ENCODE data around the gene ADIPOQ.
"Not testable (repeated sequence)": the region's sequence is repeated elsewhere in the genome, so short reads cannot be mapped to it uniquely, and the experiment has no call there.

ADIPOQ gene

DNA sequence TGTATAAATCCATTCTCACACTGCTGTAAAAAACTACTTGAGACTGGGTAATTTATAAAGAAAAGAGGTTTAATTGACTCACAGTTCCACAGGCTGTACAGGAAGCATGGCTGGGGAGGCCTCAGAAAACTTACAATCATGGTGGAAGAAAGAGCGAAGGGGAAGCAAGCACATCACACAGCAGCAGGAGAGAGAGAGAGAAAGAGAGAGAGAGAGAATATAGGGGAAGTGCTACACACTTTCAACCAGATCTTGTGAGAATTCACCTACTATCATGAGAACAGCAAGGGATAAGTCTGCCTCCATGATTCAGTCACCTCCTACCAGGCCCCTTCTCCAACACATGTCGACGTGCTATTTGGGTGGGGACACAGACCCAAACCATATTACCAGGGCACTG, 9.3 kb downstream of the ADIPOQ start:
- not testable (repeated sequence) for H3K27me3 ChIP-seq (replicated peaks; ENCODE audit: control insufficient read depth, insufficient read depth, low read length); H3K9ac ChIP-seq (ENCODE audit: low read length); H3K4me3 ChIP-seq (ENCODE audit: low read length); H3K9me3 ChIP-seq (ENCODE audit: control insufficient read depth, low read length); H3K4me1 ChIP-seq (ENCODE audit: control insufficient read depth, insufficient read depth, low read length); DNase-seq (ENCODE audit: low read depth)
- H3K36me3 ChIP-seq (ENCODE audit: control insufficient read depth, insufficient read depth, low read length, severe bottlenecking), result peaks cover 73% of the 10 kb centered on the region

DNA sequence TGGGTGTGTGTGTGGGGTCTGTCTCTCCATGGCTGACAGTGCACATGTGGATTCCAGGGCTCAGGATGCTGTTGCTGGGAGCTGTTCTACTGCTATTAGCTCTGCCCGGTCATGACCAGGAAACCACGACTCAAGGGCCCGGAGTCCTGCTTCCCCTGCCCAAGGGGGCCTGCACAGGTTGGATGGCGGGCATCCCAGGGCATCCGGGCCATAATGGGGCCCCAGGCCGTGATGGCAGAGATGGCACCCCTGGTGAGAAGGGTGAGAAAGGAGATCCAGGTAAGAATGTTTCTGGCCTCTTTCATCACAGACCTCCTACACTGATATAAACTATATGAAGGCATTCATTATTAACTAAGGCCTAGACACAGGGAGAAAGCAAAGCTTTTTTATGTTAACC, 10.5 kb downstream of the ADIPOQ start:
- no peak overlapping the region for H3K9ac ChIP-seq (ENCODE audit: low read length)
- H3K4me3 ChIP-seq (ENCODE audit: low read length), result no peak overlapping the region
- no peaks in the 10 kb centered on the region for H3K4me1 ChIP-seq (ENCODE audit: control insufficient read depth, insufficient read depth, low read length)
- H3K36me3 ChIP-seq (ENCODE audit: control insufficient read depth, insufficient read depth, low read length, severe bottlenecking), result peaks cover 80% of the 10 kb centered on the region
- H3K27me3 ChIP-seq (replicated peaks; ENCODE audit: control insufficient read depth, insufficient read depth, low read length), result peaks cover 3% of the 10 kb centered on the region
- no peak for DNase-seq (ENCODE audit: low read depth)
- H3K9me3 ChIP-seq (ENCODE audit: control insufficient read depth, low read length), result no peaks in the 10 kb centered on the region

DNA sequence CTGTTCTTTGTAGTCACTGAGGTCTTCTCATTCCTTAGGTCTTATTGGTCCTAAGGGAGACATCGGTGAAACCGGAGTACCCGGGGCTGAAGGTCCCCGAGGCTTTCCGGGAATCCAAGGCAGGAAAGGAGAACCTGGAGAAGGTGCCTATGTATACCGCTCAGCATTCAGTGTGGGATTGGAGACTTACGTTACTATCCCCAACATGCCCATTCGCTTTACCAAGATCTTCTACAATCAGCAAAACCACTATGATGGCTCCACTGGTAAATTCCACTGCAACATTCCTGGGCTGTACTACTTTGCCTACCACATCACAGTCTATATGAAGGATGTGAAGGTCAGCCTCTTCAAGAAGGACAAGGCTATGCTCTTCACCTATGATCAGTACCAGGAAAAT, 11.6 kb downstream of the ADIPOQ start:
- Histone ChIP-seq H3K27me3 (replicated peaks; ENCODE audit: control insufficient read depth, insufficient read depth, low read length) (peaks cover 3% of the 10 kb centered on the region), H3K9me3 (ENCODE audit: control insufficient read depth, low read length) (no peaks in the 10 kb centered on the region), H3K36me3 (ENCODE audit: control insufficient read depth, insufficient read depth, low read length, severe bottlenecking) (peaks cover 88% of the 10 kb centered on the region), H3K9ac (ENCODE audit: low read length) (no peak overlapping the region), H3K4me3 (ENCODE audit: low read length) (no peak overlapping the region), H3K4me1 (ENCODE audit: control insufficient read depth, insufficient read depth, low read length) (no peaks in the 10 kb centered on the region)
- no peak for DNase-seq (ENCODE audit: low read depth)

DNA sequence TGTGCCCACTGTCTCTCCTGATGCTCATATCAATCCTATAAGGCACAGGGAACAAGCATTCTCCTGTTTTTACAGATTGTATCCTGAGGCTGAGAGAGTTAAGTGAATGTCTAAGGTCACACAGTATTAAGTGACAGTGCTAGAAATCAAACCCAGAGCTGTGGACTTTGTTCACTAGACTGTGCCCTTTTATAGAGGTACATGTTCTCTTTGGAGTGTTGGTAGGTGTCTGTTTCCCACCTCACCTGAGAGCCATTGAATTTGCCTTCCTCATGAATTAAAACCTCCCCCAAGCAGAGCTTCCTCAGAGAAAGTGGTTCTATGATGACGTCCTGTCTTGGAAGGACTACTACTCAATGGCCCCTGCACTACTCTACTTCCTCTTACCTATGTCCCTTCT, 12.4 kb downstream of the ADIPOQ start:
- Histone ChIP-seq H3K4me1 (ENCODE audit: control insufficient read depth, insufficient read depth, low read length) (no peaks in the 10 kb centered on the region), H3K4me3 (ENCODE audit: low read length) (no peak overlapping the region), H3K9me3 (ENCODE audit: control insufficient read depth, low read length) (no peaks in the 10 kb centered on the region), H3K36me3 (ENCODE audit: control insufficient read depth, insufficient read depth, low read length, severe bottlenecking) (peaks cover 87% of the 10 kb centered on the region), H3K27me3 (replicated peaks; ENCODE audit: control insufficient read depth, insufficient read depth, low read length) (peaks cover 3% of the 10 kb centered on the region), H3K9ac (ENCODE audit: low read length) (no peak overlapping the region)
- DNase-seq (ENCODE audit: low read depth), result no peak

DNA sequence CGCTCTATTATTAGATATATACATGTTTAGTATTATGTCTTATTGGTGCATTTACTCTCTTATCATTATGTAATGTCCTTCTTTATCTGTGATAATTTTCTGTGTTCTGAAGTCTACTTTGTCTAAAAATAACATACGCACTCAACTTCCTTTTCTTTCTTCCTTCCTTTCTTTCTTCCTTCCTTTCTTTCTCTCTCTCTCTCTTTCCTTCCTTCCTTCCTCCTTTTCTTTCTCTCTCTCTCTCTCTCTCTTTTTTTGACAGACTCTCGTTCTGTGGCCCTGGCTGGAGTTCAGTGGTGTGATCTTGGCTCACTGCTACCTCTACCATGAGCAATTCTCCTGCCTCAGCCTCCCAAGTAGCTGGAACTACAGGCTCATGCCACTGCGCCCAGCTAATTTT, 15.2 kb downstream of the ADIPOQ start:
- Histone ChIP-seq H3K4me3 (ENCODE audit: low read length) (no peak overlapping the region), H3K9ac (ENCODE audit: low read length) (no peak overlapping the region), H3K36me3 (ENCODE audit: control insufficient read depth, insufficient read depth, low read length, severe bottlenecking) (peaks cover 66% of the 10 kb centered on the region), H3K9me3 (ENCODE audit: control insufficient read depth, low read length) (no peaks in the 10 kb centered on the region), H3K27me3 (replicated peaks; ENCODE audit: control insufficient read depth, insufficient read depth, low read length) (peaks cover 3% of the 10 kb centered on the region), H3K4me1 (ENCODE audit: control insufficient read depth, insufficient read depth, low read length) (no peaks in the 10 kb centered on the region)
- no peak for DNase-seq (ENCODE audit: low read depth)

DNA sequence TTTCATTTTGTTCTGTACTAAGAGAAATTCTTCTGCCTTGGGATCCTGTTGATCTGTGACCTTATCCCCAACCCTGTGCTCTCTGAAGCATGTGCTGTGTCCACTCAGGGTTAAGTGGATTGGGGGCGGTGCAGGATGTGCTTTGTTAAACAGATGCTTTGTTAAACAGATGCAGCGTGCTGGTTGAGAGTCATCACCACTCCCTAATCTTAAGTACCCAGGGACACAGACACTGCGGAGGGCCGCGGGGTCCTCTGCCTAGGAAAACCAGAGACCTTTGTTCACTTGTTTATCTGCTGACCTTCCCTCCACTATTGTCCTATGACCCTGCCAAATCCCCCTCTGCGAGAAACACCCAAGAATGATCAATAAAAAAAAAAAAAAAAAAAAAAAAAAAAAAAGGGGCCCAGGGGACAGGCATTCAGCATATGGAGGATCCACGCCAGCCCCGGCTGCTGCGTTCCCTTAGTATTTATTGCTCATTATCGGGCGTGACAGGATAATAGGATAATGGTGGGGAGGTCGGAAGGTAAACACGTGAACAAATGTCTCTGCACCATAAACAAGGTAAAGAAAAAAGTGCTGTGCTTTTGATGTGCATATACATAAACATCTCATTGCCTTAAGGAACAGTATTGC, 22.8 kb downstream of the ADIPOQ start:
- H3K27me3 ChIP-seq (replicated peaks; ENCODE audit: control insufficient read depth, insufficient read depth, low read length); H3K36me3 ChIP-seq (ENCODE audit: control insufficient read depth, insufficient read depth, low read length, severe bottlenecking); H3K4me3 ChIP-seq (ENCODE audit: low read length); H3K4me1 ChIP-seq (ENCODE audit: control insufficient read depth, insufficient read depth, low read length); H3K9me3 ChIP-seq (ENCODE audit: control insufficient read depth, low read length); DNase-seq (ENCODE audit: low read depth); H3K9ac ChIP-seq (ENCODE audit: low read length): not testable (repeated sequence)

DNA sequence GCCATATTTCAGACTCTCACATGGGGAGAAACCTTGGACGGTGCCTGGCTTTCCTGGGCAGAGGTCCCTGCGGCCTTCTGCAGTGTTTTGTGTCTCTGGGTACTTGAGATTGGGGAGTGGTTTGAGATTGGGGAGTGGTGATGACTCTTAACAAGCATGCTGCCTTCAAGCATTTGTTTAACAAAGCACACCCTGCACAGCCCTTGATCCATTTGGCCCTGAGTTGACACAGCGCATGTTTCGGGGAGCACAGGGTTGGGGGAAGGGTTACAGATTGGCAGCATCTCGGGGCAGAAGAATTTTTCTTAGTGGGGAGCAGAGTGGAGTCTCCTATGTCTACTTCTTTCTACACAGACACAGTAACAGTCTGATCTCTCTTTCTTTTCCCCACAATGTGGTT, 23.6 kb downstream of the ADIPOQ start:
- H3K4me1 ChIP-seq (ENCODE audit: control insufficient read depth, insufficient read depth, low read length); H3K4me3 ChIP-seq (ENCODE audit: low read length); H3K27me3 ChIP-seq (replicated peaks; ENCODE audit: control insufficient read depth, insufficient read depth, low read length); H3K9me3 ChIP-seq (ENCODE audit: control insufficient read depth, low read length); H3K9ac ChIP-seq (ENCODE audit: low read length); DNase-seq (ENCODE audit: low read depth); H3K36me3 ChIP-seq (ENCODE audit: control insufficient read depth, insufficient read depth, low read length, severe bottlenecking): not testable (repeated sequence)

DNA sequence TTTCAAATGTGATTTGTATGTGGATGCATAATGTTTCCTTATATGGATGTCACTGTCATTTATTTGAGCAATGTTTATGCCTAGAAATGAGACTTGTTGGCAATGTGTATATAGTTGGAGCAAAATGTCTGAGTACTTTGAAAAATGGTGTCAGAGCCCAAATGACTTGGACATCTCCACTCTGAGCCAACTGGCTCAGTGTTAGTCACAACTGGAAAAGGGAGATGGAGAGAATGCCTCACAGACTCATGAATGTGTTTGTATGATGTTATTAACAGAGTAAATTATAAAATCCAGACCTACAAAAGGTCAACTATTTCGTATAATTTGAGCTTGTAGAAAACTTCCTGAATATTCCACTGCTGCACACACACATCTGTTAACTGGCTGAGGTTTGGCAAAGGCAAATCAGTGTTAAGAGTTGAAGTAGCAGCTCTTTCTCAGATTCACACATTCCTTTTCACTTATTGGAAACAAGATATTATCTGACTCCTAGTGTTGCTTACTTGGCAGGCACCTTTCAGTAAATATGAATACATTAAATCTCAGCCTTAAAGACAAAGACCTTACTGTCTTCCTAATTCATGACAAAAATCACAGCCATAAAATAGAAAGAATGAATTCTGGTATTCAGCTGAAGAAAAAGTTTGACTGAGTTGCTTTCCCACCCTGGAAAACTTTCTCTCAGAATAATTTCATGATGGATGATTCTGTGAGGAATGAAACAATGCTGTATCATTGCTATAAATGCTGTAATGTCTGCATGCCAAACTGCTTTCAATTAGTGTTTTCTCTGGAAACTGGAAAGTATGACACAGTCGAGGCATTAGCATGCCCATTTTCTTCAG, 27.0 kb downstream of the ADIPOQ start:
- no peaks in the 10 kb centered on the region for H3K4me1 ChIP-seq (ENCODE audit: control insufficient read depth, insufficient read depth, low read length)
- no peak overlapping the region for H3K4me3 ChIP-seq (ENCODE audit: low read length)
- no peak overlapping the region for H3K9ac ChIP-seq (ENCODE audit: low read length)
- H3K36me3 ChIP-seq (ENCODE audit: control insufficient read depth, insufficient read depth, low read length, severe bottlenecking), result no peaks in the 10 kb centered on the region
- H3K27me3 ChIP-seq (replicated peaks; ENCODE audit: control insufficient read depth, insufficient read depth, low read length), result no peaks in the 10 kb centered on the region
- no peaks in the 10 kb centered on the region for H3K9me3 ChIP-seq (ENCODE audit: control insufficient read depth, low read length)
- no peak for DNase-seq (ENCODE audit: low read depth)

DNA sequence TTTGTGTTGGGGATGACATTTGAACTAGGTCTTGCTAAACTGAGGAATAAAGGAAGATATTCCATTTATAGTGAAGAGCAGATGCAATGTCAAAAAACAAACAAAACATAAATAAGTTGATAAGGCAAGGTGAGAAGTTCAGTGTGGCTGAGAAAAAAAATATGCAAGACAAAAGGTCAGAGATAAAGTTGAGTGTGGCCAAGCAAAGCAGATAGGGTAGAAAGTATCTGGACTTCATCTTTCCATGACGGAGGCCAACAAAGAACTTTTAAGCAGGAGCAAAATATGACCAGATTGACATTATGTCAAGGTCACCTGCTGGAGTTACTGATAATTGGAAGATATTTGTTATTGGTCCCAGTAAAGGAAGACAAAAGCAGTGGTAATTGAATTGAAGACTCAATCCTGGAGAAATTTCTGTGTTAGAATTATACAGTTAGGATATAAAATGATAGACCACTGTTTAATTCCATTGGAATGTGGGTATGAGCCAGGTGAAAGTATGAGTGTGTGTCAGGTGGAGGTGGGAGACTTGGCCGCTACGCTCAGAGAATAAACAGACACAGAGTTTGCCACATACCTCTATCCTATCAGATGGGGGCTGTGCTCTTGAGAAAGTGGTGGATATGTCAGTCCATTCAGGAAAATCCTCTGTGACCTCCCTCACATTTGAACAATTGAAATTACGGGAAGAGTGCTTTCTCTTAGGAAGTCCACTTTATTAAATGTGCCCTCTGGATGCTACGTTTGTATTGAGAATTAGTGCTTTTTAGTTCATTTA, 28.1 kb downstream of the ADIPOQ start:
- H3K27me3 ChIP-seq (replicated peaks; ENCODE audit: control insufficient read depth, insufficient read depth, low read length), result no peaks in the 10 kb centered on the region
- no peaks in the 10 kb centered on the region for H3K4me1 ChIP-seq (ENCODE audit: control insufficient read depth, insufficient read depth, low read length)
- no peak for DNase-seq (ENCODE audit: low read depth)
- H3K9ac ChIP-seq (ENCODE audit: low read length), result no peak overlapping the region
- H3K36me3 ChIP-seq (ENCODE audit: control insufficient read depth, insufficient read depth, low read length, severe bottlenecking), result no peaks in the 10 kb centered on the region
- no peak overlapping the region for H3K4me3 ChIP-seq (ENCODE audit: low read length)
- H3K9me3 ChIP-seq (ENCODE audit: control insufficient read depth, low read length), result no peaks in the 10 kb centered on the region

DNA sequence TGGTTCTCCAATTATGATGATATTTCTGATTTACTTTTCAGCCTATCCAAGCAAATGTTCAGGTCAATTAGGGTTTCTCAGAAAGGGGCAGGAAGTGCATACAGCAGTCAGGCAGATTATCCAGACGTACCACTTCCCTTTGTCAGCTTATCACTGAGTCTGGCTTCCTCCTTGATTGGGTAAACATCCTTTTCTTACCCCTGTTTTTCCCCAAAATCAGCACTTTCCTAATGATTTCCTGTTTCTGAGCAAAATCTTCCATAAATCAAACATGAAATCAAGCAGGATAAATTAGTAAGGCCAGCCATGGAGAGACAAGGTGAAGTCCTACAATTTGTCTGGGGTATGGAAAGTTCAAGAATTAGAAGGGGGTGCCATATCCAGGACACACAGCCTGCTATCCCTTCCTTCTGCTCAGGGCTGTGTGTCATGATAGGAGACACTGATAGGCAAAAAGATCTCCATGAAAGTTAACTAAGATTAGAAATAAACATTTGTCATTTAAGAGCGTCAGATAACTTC, 29.0 kb downstream of the ADIPOQ start:
- H3K27me3 ChIP-seq (replicated peaks; ENCODE audit: control insufficient read depth, insufficient read depth, low read length), result no peaks in the 10 kb centered on the region

DNA sequence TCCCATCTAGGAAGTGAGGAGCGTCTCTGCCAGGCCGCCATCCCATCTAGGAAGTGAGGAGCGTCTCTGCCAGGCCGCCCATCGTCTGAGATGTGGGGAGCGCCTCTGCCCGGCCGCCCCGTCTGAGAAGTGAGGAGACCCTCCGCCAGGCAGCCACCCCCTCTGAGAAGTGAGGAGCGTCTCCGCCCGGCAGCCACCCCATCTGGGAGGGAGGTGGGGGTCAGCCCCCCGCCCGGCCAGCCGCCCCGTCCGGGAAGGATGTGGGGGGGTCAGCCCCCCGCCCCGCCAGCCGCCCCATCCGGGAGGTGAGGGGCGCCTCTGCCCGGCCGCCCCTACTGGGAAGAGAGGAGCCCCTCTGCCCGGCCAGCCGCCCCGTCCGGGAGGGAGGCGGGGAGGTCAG, 31.3 kb downstream of the ADIPOQ start:
- not testable (repeated sequence) for H3K36me3 ChIP-seq (ENCODE audit: control insufficient read depth, insufficient read depth, low read length, severe bottlenecking); H3K9ac ChIP-seq (ENCODE audit: low read length); H3K9me3 ChIP-seq (ENCODE audit: control insufficient read depth, low read length); DNase-seq (ENCODE audit: low read depth); H3K27me3 ChIP-seq (replicated peaks; ENCODE audit: control insufficient read depth, insufficient read depth, low read length); H3K4me3 ChIP-seq (ENCODE audit: low read length); H3K4me1 ChIP-seq (ENCODE audit: control insufficient read depth, insufficient read depth, low read length)

More for the DNA sequence above, 29.0 kb downstream of the ADIPOQ start:
- Histone ChIP-seq H3K4me3 (ENCODE audit: low read length) (no peak overlapping the region), H3K9ac (ENCODE audit: low read length) (no peak overlapping the region), H3K36me3 (ENCODE audit: control insufficient read depth, insufficient read depth, low read length, severe bottlenecking) (no peaks in the 10 kb centered on the region), H3K9me3 (ENCODE audit: control insufficient read depth, low read length) (no peaks in the 10 kb centered on the region), H3K4me1 (ENCODE audit: control insufficient read depth, insufficient read depth, low read length) (no peaks in the 10 kb centered on the region)
- DNase-seq (ENCODE audit: low read depth), result no peak
